ENCODE results near the gene PCSK9. TPM values are rescaled to one million over a fixed set of nuclear protein-coding genes. Genes with fewer than 3 reads are reported as not detected.

The PCSK9 gene
- total RNA-seq, 1 experiment from 2014 or later = 38.9 TPM

DNA sequence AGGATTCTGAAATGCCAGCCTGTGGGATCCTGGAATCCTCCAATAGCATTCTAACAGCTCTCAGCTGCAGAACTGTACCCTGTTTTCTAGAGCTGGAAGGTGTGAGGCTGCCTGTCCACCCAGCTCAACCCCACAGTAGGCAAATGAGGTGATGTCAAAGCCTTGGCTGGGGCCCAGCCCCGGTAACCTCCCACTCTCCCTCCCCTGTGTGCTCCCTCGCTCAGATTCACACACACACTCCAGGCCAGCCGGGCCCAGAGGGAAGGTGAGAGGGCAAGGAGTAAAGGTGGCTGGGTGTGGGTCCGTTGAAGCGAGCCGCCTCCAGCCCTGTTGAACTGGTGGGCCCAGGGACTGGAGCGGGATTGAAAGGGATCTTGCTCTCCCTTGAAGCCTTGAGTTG lies 40.7 kb upstream of the PCSK9 start, which contains the start of gene BSND:
BSND (plus strand) TSS at position 257 of the 400 bp plus-strand sequence. CDS start 254 bp downstream, outside the sequence.
- peaks cover 14% of the 10 kb centered on the region for H3K27me3 ChIP-seq (replicated peaks; ENCODE audit: insufficient read depth, low read depth, low read length, poor library complexity)
- BruUV-seq (replicated peaks) = no TSS peak
- POLR2A ChIA-PET (ENCODE audit: low non-redundant PET) = no interaction called here

DNA sequence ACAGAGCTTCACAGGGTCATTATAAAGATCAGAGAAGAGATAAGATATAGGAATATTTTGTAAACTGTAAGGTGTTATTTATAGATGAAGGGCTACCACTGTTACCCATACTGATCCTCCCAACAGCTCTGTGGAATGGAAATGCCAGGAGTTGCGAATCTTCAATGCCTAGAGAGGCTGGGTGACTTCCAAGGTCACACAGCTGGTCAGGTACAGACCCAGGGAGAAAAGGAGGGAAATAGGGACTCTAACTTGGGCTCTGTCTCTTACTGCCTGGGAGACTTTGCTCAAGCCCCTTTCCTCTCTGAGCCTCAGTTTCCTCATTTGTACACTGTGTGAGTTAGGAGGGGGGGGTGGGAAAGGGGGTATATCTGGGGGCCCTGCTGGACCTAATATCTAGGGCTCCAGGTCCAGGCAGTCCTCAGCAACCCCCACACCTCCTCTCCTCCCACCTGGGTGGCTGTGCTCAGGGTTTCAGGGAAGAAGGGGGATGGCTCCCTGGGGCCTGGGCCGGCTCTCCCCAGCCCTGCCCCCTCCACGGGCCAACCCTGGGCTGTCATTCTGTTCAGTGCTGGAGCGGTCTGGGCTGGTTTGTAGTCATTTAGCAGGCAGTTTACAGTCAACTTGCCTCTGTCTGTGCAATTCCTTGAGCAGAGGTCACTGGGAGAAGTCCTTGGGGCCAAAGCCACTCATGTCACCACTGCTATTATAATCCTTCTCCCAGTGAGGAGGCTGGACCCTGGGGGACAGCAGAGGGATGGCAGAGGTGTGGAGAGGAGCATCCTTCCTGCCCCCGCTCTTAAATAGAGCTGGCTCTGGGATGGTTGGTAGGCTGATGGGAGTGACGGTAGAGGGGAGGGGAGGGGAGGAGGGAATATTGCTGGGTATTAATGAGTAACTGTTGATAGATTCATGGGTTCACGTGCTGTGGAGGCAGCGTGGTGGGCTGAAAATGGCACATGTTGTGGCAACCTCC lies 39.0 kb upstream of the PCSK9 start:
- Histone ChIP-seq H3K36me3 (ENCODE audit: insufficient read depth, low read length, poor library complexity, severe bottlenecking) (no peaks in the 10 kb centered on the region), H3K9me3 (ENCODE audit: low read depth, low read length, poor library complexity, severe bottlenecking) (no peaks in the 10 kb centered on the region), H3K27ac (ENCODE audit: low read depth, low read length, poor library complexity, severe bottlenecking) (no peak overlapping the region), H3K4me3 (ENCODE audit: low read depth, low read length, poor library complexity, severe bottlenecking) (no peak overlapping the region), H3K27me3 (replicated peaks; ENCODE audit: insufficient read depth, low read depth, low read length, poor library complexity) (peaks cover 14% of the 10 kb centered on the region), H3K4me1 (ENCODE audit: insufficient read depth, low read length, poor library complexity, severe bottlenecking) (peaks cover 3% of the 10 kb centered on the region)
- intact Hi-C loops (cut with micrococcal nuclease; ENCODE audit: unreplicated experiment) = no loop called here
- no peak for TF ChIP-seq EZH2 (IDR thresholded peaks at IDR 0.05; ENCODE audit: borderline replicate concordance, low read depth, low read length, poor library complexity, severe bottlenecking)
- TF ChIP-seq, protein P1, sequence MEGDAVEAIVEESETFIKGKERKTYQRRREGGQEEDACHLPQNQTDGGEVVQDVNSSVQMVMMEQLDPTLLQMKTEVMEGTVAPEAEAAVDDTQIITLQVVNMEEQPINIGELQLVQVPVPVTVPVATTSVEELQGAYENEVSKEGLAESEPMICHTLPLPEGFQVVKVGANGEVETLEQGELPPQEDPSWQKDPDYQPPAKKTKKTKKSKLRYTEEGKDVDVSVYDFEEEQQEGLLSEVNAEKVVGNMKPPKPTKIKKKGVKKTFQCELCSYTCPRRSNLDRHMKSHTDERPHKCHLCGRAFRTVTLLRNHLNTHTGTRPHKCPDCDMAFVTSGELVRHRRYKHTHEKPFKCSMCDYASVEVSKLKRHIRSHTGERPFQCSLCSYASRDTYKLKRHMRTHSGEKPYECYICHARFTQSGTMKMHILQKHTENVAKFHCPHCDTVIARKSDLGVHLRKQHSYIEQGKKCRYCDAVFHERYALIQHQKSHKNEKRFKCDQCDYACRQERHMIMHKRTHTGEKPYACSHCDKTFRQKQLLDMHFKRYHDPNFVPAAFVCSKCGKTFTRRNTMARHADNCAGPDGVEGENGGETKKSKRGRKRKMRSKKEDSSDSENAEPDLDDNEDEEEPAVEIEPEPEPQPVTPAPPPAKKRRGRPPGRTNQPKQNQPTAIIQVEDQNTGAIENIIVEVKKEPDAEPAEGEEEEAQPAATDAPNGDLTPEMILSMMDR (conservative IDR thresholded peaks at IDR 0.05; ENCODE audit: low read depth, low read length) = no peak
- ChIA-PET POLR2A (ENCODE audit: low non-redundant PET) (interaction anchor here (0.6 kb wide), 1 partner anchor 113 kb away, joined by 3 read pairs; the partner anchor contains the start of gene DHCR24), CTCF (interaction anchor here (0.6 kb wide), 1 partner anchor 56 kb away, joined by 3 read pairs; no protein-coding TSS in a partner anchor)
- no TSS peak for BruUV-seq (replicated peaks)
- DNase-seq (ENCODE audit: low spot score) = no peak

More for the DNA sequence above, 40.7 kb upstream of the PCSK9 start, which contains the start of gene BSND:
- Histone ChIP-seq H3K4me1 (ENCODE audit: insufficient read depth, low read length, poor library complexity, severe bottlenecking) (peaks cover 8% of the 10 kb centered on the region), H3K9me3 (ENCODE audit: low read depth, low read length, poor library complexity, severe bottlenecking) (no peaks in the 10 kb centered on the region), H3K36me3 (ENCODE audit: insufficient read depth, low read length, poor library complexity, severe bottlenecking) (no peaks in the 10 kb centered on the region), H3K27ac (ENCODE audit: low read depth, low read length, poor library complexity, severe bottlenecking) (no peak within 1 kb of the TSS), H3K4me3 (ENCODE audit: low read depth, low read length, poor library complexity, severe bottlenecking) (no peak within 1 kb of the TSS)
- TF ChIP-seq, protein P1 (conservative IDR thresholded peaks at IDR 0.05; ENCODE audit: low read depth, low read length) = no peak
- no peak for TF ChIP-seq EZH2 (IDR thresholded peaks at IDR 0.05; ENCODE audit: borderline replicate concordance, low read depth, low read length, poor library complexity, severe bottlenecking)
- no peak for DNase-seq (ENCODE audit: low spot score)
- intact Hi-C loops (cut with micrococcal nuclease; ENCODE audit: unreplicated experiment) = no loop called here
- CTCF ChIA-PET = no interaction called here

DNA sequence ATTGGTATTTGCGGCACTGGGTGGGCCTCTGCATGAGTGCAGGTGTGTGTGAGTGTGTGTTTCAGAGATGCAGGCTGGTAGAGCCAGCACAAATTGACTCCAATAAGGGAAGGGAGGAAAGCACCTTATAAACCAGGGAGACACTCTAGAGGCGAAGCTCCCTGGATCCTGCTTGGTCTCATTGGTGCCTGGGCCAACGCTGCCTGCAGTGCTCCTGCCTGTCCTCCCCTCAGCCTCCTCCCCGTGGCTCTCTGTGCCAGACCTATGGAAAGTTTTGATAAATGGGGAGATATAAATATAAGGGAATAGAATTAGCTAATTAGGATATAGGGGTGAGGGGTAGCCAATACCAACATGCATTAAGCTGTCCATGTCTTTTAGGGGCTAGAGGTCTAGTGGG lies 38.0 kb upstream of the PCSK9 start:
- intact Hi-C loops (cut with micrococcal nuclease; ENCODE audit: unreplicated experiment) = no loop called here

More for the DNA sequence above, 38.0 kb upstream of the PCSK9 start:
- Histone ChIP-seq H3K9me3 (ENCODE audit: low read depth, low read length, poor library complexity, severe bottlenecking) (no peaks in the 10 kb centered on the region), H3K27ac (ENCODE audit: low read depth, low read length, poor library complexity, severe bottlenecking) (no peak overlapping the region), H3K4me1 (ENCODE audit: insufficient read depth, low read length, poor library complexity, severe bottlenecking) (no peaks in the 10 kb centered on the region), H3K36me3 (ENCODE audit: insufficient read depth, low read length, poor library complexity, severe bottlenecking) (no peaks in the 10 kb centered on the region), H3K27me3 (replicated peaks; ENCODE audit: insufficient read depth, low read depth, low read length, poor library complexity) (peaks cover 14% of the 10 kb centered on the region), H3K4me3 (ENCODE audit: low read depth, low read length, poor library complexity, severe bottlenecking) (no peak overlapping the region)
- CTCF ChIA-PET = no interaction called here
- TF ChIP-seq, protein P1 (conservative IDR thresholded peaks at IDR 0.05; ENCODE audit: low read depth, low read length) = no peak
- no peak for TF ChIP-seq EZH2 (IDR thresholded peaks at IDR 0.05; ENCODE audit: borderline replicate concordance, low read depth, low read length, poor library complexity, severe bottlenecking)
- DNase-seq (ENCODE audit: low spot score) = no peak
- no TSS peak for BruUV-seq (replicated peaks)
- POLR2A ChIA-PET (ENCODE audit: low non-redundant PET) = no interaction called here

Measured in A673 (cell line).